SK-N-SH (cell line): Measurements from ENCODE around the gene FBXO7. TPM values are rescaled to one million over a fixed set of nuclear protein-coding genes. Genes with fewer than 3 reads are reported as not detected.

ENCODE experiments used
- CTCF ChIA-PET: fragments of 300-600, 350-600 bp; formaldehyde crosslinking; extraction: SDS; loops from one replicate; lab custom pipeline; 2021; lab: Yijun Ruan, JAX
- POLR2A ChIA-PET: fragments of 350-600 bp; sonication (Branson Sonifier 250); formaldehyde crosslinking; extraction: SDS; loops from one replicate; lab custom pipeline; 2020; ENCODE audit warnings: antibody characterized with exemption, inconsistent platforms; lab: Yijun Ruan, JAX
- DNase-seq: peaks from one replicate; pipeline ENCODE4 v3.0.0; 2012
- H2AFZ ChIP-seq: fragments of 200-600 bp; sonication (generic); 2 replicates; pipeline ENCODE4 v1.8.1; 2016; ENCODE audit warnings: antibody characterized with exemption, mild to moderate bottlenecking, low read depth
- H3F3A ChIP-seq: fragments of 200-600 bp; sonication (generic); replicated peaks from 2 replicates; pipeline ENCODE3; 2016; ENCODE audit warnings: antibody characterized with exemption, mild to moderate bottlenecking; ENCODE audit not compliant: insufficient read depth
- H3K27ac ChIP-seq, 2 experiments: fragments of 200-500 bp in 1 of 2; fragments of 200-600 bp in 1 of 2; sonication (Bioruptor generic) in 1 of 2; sonication (generic), shearing (Covaris generic) in 1 of 2; 2 replicates each; pipeline versions ENCODE4 v1.5.1 to v1.6.1; 2014 to 2016; ENCODE audit warnings: low read depth in 2 of 2, inconsistent platforms in 1 of 2, low read length in 1 of 2, mild to moderate bottlenecking in 1 of 2, mixed read lengths in 1 of 2
- H3K27me3 ChIP-seq: fragments of 200-600 bp; sonication (generic), shearing (Covaris generic); 2 replicates; pipeline ENCODE4 v1.6.1; 2016; ENCODE audit warnings: mixed run types; ENCODE audit not compliant: insufficient read depth
- H3K36me3 ChIP-seq, 2 experiments: fragments of 200-500 bp in 1 of 2; fragments of 200-600 bp in 1 of 2; sonication (Bioruptor generic) in 1 of 2; sonication (generic) in 1 of 2; replicated peaks in 1 of 2; 2 replicates each; pipeline versions ENCODE3 to v1.5.1; 2014 to 2016; ENCODE audit warnings: low read length in 1 of 2, mild to moderate bottlenecking in 1 of 2; ENCODE audit not compliant: insufficient read depth in 2 of 2, control insufficient read depth in 1 of 2
- H3K4me1 ChIP-seq, 2 experiments: fragments of 200-500 bp in 1 of 2; fragments of 200-600 bp in 1 of 2; sonication (Bioruptor generic) in 1 of 2; sonication (generic), shearing (Covaris generic) in 1 of 2; 2 replicates each; pipeline versions ENCODE4 v1.5.1 to v1.6.1; 2014 to 2016; ENCODE audit warnings: low read depth in 1 of 2, low read length in 1 of 2, mixed run types in 1 of 2; ENCODE audit not compliant: insufficient read depth in 2 of 2, control insufficient read depth in 1 of 2
- H3K4me2 ChIP-seq: fragments of 200-600 bp; sonication (generic), shearing (Covaris generic); 2 replicates; pipeline ENCODE4 v1.6.1; 2017; ENCODE audit warnings: mixed run types
- H3K4me3 ChIP-seq, 2 experiments: fragments of 200-500 bp in 1 of 2; fragments of 200-600 bp in 1 of 2; sonication (Bioruptor generic) in 1 of 2; sonication (generic), shearing (Covaris generic) in 1 of 2; 2 replicates each; pipeline versions ENCODE4 v1.5.1 to v1.8.1; 2014 to 2016; ENCODE audit warnings: low read depth in 2 of 2, inconsistent platforms in 1 of 2, low read length in 1 of 2, mild to moderate bottlenecking in 1 of 2, mixed read lengths in 1 of 2, moderate library complexity in 1 of 2
- H3K79me2 ChIP-seq: fragments of 200-600 bp; sonication (generic); 2 replicates; pipeline ENCODE4 v1.8.1; 2017; ENCODE audit warnings: mild to moderate bottlenecking; ENCODE audit not compliant: insufficient read depth
- H3K9ac ChIP-seq: fragments of 200-600 bp; sonication (generic); 2 replicates; pipeline ENCODE4 v1.6.1; 2017; ENCODE audit warnings: mixed run types
- H3K9me2 ChIP-seq: fragments of 200-600 bp; sonication (generic); 2 replicates; pipeline ENCODE4 v1.6.1; 2017; ENCODE audit warnings: mixed run types
- H3K9me3 ChIP-seq: fragments of 200-600 bp; sonication (generic); 2 replicates; pipeline ENCODE4 v1.6.1; 2017; ENCODE audit warnings: mixed run types, mild to moderate bottlenecking, moderate library complexity
- H4K20me1 ChIP-seq: fragments of 200-600 bp; sonication (generic); 2 replicates; pipeline ENCODE4 v1.6.1; 2017; ENCODE audit warnings: mild to moderate bottlenecking, mixed run types; ENCODE audit not compliant: insufficient read depth
- CTCF ChIP-seq: fragments of 200-600 bp; sonication (generic); IDR thresholded peaks from 2 replicates; pipeline ENCODE4 v1.6.1; 2017; ENCODE audit warnings: antibody characterized with exemption, mild to moderate bottlenecking, moderate library complexity
- ELF1 ChIP-seq: IDR thresholded peaks from 2 replicates; pipeline ENCODE4 v1.4.0; 2012
- EP300 ChIP-seq, 2 experiments: IDR thresholded peaks; 2 replicates each; pipeline versions ENCODE4 v1.4.0 to v1.6.1; 2012; ENCODE audit warnings: borderline replicate concordance in 1 of 2, low read depth in 1 of 2, low read length in 1 of 2
- GATA2 ChIP-seq: sonication (generic); formaldehyde crosslinking; IDR thresholded peaks from 2 replicates; pipeline ENCODE4 v1.5.0; 2020; ENCODE audit warnings: mild to moderate bottlenecking, missing genetic modification reagents
- MEF2A ChIP-seq: IDR thresholded peaks from 2 replicates; pipeline ENCODE4 v1.4.0; 2012; ENCODE audit warnings: low read depth, borderline replicate concordance
- POLR2AphosphoS5 ChIP-seq: IDR thresholded peaks from 2 replicates; pipeline ENCODE4 v1.6.1; 2012; ENCODE audit warnings: low read depth, low read length
- RAD21 ChIP-seq: IDR thresholded peaks from 2 replicates; pipeline ENCODE4 v1.6.1; 2012; ENCODE audit warnings: mild to moderate bottlenecking, low read length
- RFX5 ChIP-seq: IDR thresholded peaks from 2 replicates; pipeline ENCODE4 v1.6.1; 2012; ENCODE audit warnings: mild to moderate bottlenecking, improper control_type of control experiment, low read length
- RXRA ChIP-seq: IDR thresholded peaks from 2 replicates; pipeline ENCODE4 v1.4.0; 2012; ENCODE audit warnings: low read depth, mild to moderate bottlenecking, borderline replicate concordance
- TCF12 ChIP-seq: IDR thresholded peaks from 2 replicates; pipeline ENCODE4 v1.4.0; 2012
- USF1 ChIP-seq: IDR thresholded peaks from 2 replicates; pipeline ENCODE4 v1.4.0; 2012; ENCODE audit warnings: low read depth, borderline replicate concordance
- YY1 ChIP-seq: IDR thresholded peaks from 2 replicates; pipeline ENCODE4 v1.4.0; 2012; ENCODE audit warnings: low read depth, mild to moderate bottlenecking
- ZBTB33 ChIP-seq: IDR thresholded peaks from 2 replicates; pipeline ENCODE4 v1.4.0; 2012; ENCODE audit warnings: low read depth, borderline replicate concordance
- WGBS: methylation state at CpG from one replicate; pipeline ENCODE4 v1.1.6; 2017; ENCODE audit warnings: low lambda C conversion rate; 5-methylcytosine and 5-hydroxymethylcytosine counted together
- polyA plus RNA-seq, 3 experiments: library from polyadenylated mRNA; depleted of rRNA; stranded (reverse); fragments of >200 nt; gene quantifications; 2 replicates each; pipeline ENCODE4 v1.2.3, GENCODE V29; 2012

The FBXO7 gene
- polyA plus RNA-seq, 1 of the 3 experiments (the other 2 are of a cell fraction): 77.3 TPM

- H3K27ac ChIP-seq: no peak overlapping the region
- H3K9me2 ChIP-seq: no peaks in the 10 kb centered on the region
- peaks cover 29% of the 10 kb centered on the region for H4K20me1 ChIP-seq
- H3K79me2 ChIP-seq: peaks cover 69% of the 10 kb centered on the region
- H3K4me3 ChIP-seq: no peak overlapping the region
- H3K36me3 ChIP-seq: peaks cover 62 to 78% of the 10 kb centered on the region in 2 experiments
- H3K9ac ChIP-seq: no peak overlapping the region
- ChIA-PET POLR2A (no interaction called here), CTCF (interaction anchor here (1.0 to 2.0 kb wide), 3 partner anchors 11 to 43 kb away, joined by 4 to 8 read pairs (median 5); partner anchors contain the start of gene FBXO7)
- H3K9me3 ChIP-seq: no peaks in the 10 kb centered on the region
- no peak overlapping the region for H3K4me2 ChIP-seq
- H3K4me1 ChIP-seq: no peaks in the 10 kb centered on the region; a peak in 2 of 4 replicates
- DNase-seq: no peak
- H2AFZ ChIP-seq: no peak overlapping the region
- no peaks in the 10 kb centered on the region for H3K27me3 ChIP-seq
- WGBS: 82% methylated on average over 3 of the region's 3 CpGs
- H3F3A ChIP-seq: peaks cover 5% of the 10 kb centered on the region
- TF ChIP-seq RAD21 (no peak), GATA2 (CRISPR knock-in tag) (no peak), USF1 (no peak), RXRA (no peak), YY1 (no peak), MEF2A (no peak), CTCF (no peak), RFX5 (no peak), POLR2AphosphoS5 (no peak), ZBTB33 (no peak), EP300 (IDR thresholded peaks at IDR 0.05; ENCODE audit: borderline replicate concordance in 1 of 2, low read depth in 1 of 2, low read length in 1 of 2) (no peak), TCF12 (no peak), ELF1 (no peak)
Measured at GRCh38 chr22:32486656-32487390, 12.2 kb downstream of the FBXO7 start.
